RWPE2 (cell line): ENCODE results near the gene NAPEPLD.
"Not testable (repeated sequence)": the region's sequence is repeated elsewhere in the genome, so short reads cannot be mapped to it uniquely, and the experiment has no call there.

Source experiments
- ATAC-seq: fragments of 200-7000 bp; cut with Tn5 transposase; 3 replicates; pipeline ENCODE4 v1.9.1; 2021; ENCODE audit warnings: low read depth
- DNase-seq: peaks from one replicate; pipeline ENCODE4 v3.0.0-alpha.2; 2020; ENCODE audit warnings: low spot score
- H3K27ac ChIP-seq: fragments of 450-650 bp; 2 replicates; pipeline ENCODE4 v1.5.1; 2017; ENCODE audit warnings: mild to moderate bottlenecking; ENCODE audit not compliant: poor library complexity, severe bottlenecking
- H3K27me3 ChIP-seq: fragments of 250-450 bp; sonication (Bioruptor Pico); 2 replicates; pipeline ENCODE4 v1.5.1; 2021; ENCODE audit warnings: mild to moderate bottlenecking, moderate library complexity; ENCODE audit not compliant: insufficient read depth, poor library complexity, severe bottlenecking
- H3K36me3 ChIP-seq: fragments of 250-450 bp; sonication (Bioruptor Pico); 2 replicates; pipeline ENCODE4 v1.5.1; 2020; ENCODE audit warnings: low read depth, mild to moderate bottlenecking, moderate library complexity
- H3K4me1 ChIP-seq: fragments of 250-450 bp; sonication (Bioruptor Pico); 2 replicates; pipeline ENCODE4 v1.5.1; 2021; ENCODE audit warnings: mild to moderate bottlenecking, moderate library complexity; ENCODE audit not compliant: insufficient read depth, poor library complexity, severe bottlenecking
- H3K4me3 ChIP-seq: fragments of 250-450 bp; sonication (Bioruptor Pico); 2 replicates; pipeline ENCODE4 v1.5.1; 2021; ENCODE audit warnings: mild to moderate bottlenecking, moderate library complexity; ENCODE audit not compliant: severe bottlenecking
- H3K9me3 ChIP-seq: fragments of 250-450 bp; sonication (Bioruptor Pico); 2 replicates; pipeline ENCODE4 v1.5.1; 2021; ENCODE audit warnings: mild to moderate bottlenecking, moderate library complexity; ENCODE audit not compliant: severe bottlenecking
- TF ChIP-seq, protein P1 (sequence below): fragments of 450-650 bp; IDR thresholded peaks from one replicate; pipeline ENCODE4 v1.5.1; 2017; ENCODE audit warnings: mild to moderate bottlenecking, moderate library complexity; ENCODE audit not compliant: poor library complexity, severe bottlenecking

Gene NAPEPLD

GRCh38 chr7:103113164-103113563 lies 35.7 kb downstream of the NAPEPLD start:
- Histone ChIP-seq H3K9me3 (no peaks in the 10 kb centered on the region), H3K4me3 (no peak overlapping the region), H3K27ac (peak overlapping the region; percentile 40), H3K4me1 (peaks cover 4% of the 10 kb centered on the region), H3K27me3 (no peaks in the 10 kb centered on the region), H3K36me3 (no peaks in the 10 kb centered on the region)
- DNase-seq (peak; percentile 59), ATAC-seq (peak; percentile 100)
- TF ChIP-seq, protein P1, sequence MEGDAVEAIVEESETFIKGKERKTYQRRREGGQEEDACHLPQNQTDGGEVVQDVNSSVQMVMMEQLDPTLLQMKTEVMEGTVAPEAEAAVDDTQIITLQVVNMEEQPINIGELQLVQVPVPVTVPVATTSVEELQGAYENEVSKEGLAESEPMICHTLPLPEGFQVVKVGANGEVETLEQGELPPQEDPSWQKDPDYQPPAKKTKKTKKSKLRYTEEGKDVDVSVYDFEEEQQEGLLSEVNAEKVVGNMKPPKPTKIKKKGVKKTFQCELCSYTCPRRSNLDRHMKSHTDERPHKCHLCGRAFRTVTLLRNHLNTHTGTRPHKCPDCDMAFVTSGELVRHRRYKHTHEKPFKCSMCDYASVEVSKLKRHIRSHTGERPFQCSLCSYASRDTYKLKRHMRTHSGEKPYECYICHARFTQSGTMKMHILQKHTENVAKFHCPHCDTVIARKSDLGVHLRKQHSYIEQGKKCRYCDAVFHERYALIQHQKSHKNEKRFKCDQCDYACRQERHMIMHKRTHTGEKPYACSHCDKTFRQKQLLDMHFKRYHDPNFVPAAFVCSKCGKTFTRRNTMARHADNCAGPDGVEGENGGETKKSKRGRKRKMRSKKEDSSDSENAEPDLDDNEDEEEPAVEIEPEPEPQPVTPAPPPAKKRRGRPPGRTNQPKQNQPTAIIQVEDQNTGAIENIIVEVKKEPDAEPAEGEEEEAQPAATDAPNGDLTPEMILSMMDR: no peak

DNA sequence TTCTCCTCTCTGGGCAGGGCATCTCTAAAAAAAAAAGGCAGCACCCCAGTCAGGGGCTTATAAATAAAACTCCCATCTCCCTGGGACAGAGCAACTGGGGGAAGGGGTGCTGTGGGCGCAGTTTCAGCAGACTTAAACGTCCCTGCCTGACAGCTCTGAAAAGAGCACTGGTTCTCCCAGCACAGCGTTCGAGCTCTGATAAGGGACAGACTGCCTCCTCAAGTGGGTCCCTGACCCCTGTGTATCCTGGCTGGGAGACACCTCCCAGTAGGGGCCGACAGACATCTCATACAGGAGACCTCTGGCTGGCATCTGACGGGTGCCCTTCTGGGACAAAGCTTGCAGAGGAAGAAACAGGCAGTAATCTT lies 42.2 kb downstream of the NAPEPLD start:
- H3K4me1 ChIP-seq, H3K36me3 ChIP-seq, ATAC-seq, H3K4me3 ChIP-seq, DNase-seq, H3K27me3 ChIP-seq, H3K27ac ChIP-seq, H3K9me3 ChIP-seq: not testable (repeated sequence)

DNA sequence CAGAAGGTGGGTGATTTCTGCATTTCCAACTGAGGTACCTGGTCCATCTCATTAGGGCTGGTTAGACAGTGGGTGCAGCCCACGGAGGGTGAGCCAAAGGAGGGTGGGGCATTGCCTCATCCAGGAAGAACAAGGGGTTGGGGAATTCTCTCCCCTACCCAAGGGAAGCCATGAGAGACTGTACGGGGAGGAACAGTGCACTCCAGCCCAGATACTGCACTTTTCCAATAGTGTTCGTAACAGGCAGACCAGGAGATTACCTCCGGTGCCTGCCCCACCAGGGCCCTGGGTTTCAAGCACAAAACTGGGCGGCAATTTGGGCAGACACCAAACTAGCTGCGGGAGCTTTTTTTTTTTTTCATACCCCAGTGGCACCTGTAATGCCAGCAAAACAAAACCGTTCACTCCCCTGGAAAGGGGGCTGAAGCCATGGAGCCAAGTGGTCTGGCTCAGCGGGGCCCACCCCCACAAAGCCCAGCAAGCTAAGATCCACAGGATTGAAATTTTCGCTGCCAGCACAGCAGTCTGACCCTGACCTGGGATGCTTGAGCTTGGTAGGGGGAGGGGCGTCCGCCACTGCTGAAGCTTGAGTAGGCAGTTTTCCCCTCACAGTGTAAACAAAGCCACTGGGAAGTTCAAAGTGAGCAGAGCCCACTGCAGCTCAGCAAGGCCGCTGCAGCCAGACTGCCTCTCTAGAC lies 42.7 kb downstream of the NAPEPLD start:
- ATAC-seq: no peak

GRCh38 chr7:103101543-103101942 lies 47.4 kb downstream of the NAPEPLD start:
- ATAC-seq: no peak
- no peak overlapping the region for H3K27ac ChIP-seq
- H3K4me1 ChIP-seq: no peaks in the 10 kb centered on the region
- no peaks in the 10 kb centered on the region for H3K27me3 ChIP-seq
- H3K4me3 ChIP-seq: no peak overlapping the region
- DNase-seq: no peak
- no peaks in the 10 kb centered on the region for H3K9me3 ChIP-seq
- H3K36me3 ChIP-seq: peaks cover 42% of the 10 kb centered on the region
- TF ChIP-seq, protein P1: no peak

More for the DNA sequence above, 42.7 kb downstream of the NAPEPLD start:
- Histone ChIP-seq H3K36me3 (peaks cover 14% of the 10 kb centered on the region), H3K27ac (no peak overlapping the region), H3K27me3 (no peaks in the 10 kb centered on the region), H3K9me3 (no peaks in the 10 kb centered on the region), H3K4me1 (no peaks in the 10 kb centered on the region), H3K4me3 (no peak overlapping the region)
- TF ChIP-seq, protein P1: no peak
- DNase-seq: no peak

DNA sequence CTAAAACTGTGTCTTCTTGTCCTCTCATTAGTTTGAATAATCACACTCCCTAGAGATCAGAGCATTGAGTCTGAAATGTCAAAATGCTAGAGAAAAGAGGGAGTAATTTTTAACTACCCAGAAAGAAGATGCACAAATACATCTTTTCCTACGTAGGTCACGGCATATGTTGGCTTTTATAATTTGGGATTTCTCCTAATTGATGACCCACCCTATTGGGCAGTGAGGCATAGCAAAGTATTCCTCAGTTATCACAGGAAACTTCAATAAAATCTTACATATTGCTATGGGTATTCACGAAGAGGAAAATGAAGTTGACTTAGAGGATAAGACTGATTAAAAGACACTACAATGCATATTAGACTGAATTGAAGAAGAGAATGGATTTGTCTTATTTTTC lies 48.6 kb downstream of the NAPEPLD start:
- ATAC-seq (no peak), DNase-seq (no peak)
- no peak overlapping the region for H3K27ac ChIP-seq
- peaks cover 51% of the 10 kb centered on the region for H3K36me3 ChIP-seq
- TF ChIP-seq, protein P1: no peak
- H3K27me3 ChIP-seq: no peaks in the 10 kb centered on the region
- no peaks in the 10 kb centered on the region for H3K9me3 ChIP-seq
- no peak overlapping the region for H3K4me3 ChIP-seq
- no peaks in the 10 kb centered on the region for H3K4me1 ChIP-seq
